Measurements from ENCODE around the gene WDR88. TPM values are rescaled to one million over a fixed set of nuclear protein-coding genes. Genes with fewer than 3 reads are reported as not detected.

The WDR88 gene
- total RNA-seq, 1 donor from 2014 or later, result not detected

GRCh38 chr19:33205531-33206260 lies 73.8 kb downstream of the WDR88 start:
- no peak overlapping the region for H2AFZ ChIP-seq (ENCODE audit: low read depth, low read length)
- no peaks in the 10 kb centered on the region for H3K36me3 Mint-ChIP-seq (ENCODE audit: low read depth, unreplicated experiment)
- no peak for FAIRE-seq

GRCh38 chr19:33206261-33207039 lies 74.5 kb downstream of the WDR88 start:
- no peaks in the 10 kb centered on the region for H3K9me3 Mint-ChIP-seq (ENCODE audit: unreplicated experiment)
- H3K36me3 ChIP-seq (ENCODE audit: insufficient read depth, low read length), result no peaks in the 10 kb centered on the region
- H3K4me3 Mint-ChIP-seq (ENCODE audit: unreplicated experiment), result no peak overlapping the region
- H3K79me2 ChIP-seq (ENCODE audit: insufficient read depth, low read length), result no peaks in the 10 kb centered on the region
- no peak overlapping the region for H3K9ac ChIP-seq (ENCODE audit: low read length)
- TF ChIP-seq, protein P1, sequence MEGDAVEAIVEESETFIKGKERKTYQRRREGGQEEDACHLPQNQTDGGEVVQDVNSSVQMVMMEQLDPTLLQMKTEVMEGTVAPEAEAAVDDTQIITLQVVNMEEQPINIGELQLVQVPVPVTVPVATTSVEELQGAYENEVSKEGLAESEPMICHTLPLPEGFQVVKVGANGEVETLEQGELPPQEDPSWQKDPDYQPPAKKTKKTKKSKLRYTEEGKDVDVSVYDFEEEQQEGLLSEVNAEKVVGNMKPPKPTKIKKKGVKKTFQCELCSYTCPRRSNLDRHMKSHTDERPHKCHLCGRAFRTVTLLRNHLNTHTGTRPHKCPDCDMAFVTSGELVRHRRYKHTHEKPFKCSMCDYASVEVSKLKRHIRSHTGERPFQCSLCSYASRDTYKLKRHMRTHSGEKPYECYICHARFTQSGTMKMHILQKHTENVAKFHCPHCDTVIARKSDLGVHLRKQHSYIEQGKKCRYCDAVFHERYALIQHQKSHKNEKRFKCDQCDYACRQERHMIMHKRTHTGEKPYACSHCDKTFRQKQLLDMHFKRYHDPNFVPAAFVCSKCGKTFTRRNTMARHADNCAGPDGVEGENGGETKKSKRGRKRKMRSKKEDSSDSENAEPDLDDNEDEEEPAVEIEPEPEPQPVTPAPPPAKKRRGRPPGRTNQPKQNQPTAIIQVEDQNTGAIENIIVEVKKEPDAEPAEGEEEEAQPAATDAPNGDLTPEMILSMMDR (IDR thresholded peaks at IDR 0.05; ENCODE audit: insufficient read depth, low read depth, low read length), result no peak
- no peak for TF ChIP-seq EZH2 (IDR thresholded peaks at IDR 0.05; ENCODE audit: insufficient read depth, low read length)
- no peak overlapping the region for H3K4me2 ChIP-seq (ENCODE audit: low read length)
- H3K9me3 ChIP-seq (ENCODE audit: insufficient read depth, low read depth, low read length), result no peaks in the 10 kb centered on the region
- no peaks in the 10 kb centered on the region for H3K4me1 ChIP-seq (ENCODE audit: insufficient read depth, low read length)
- DNase-seq (ENCODE audit: low read depth) (no peak), FAIRE-seq (no peak)
- no peak overlapping the region for H2AFZ ChIP-seq (ENCODE audit: low read depth, low read length)
- H3K27me3 Mint-ChIP-seq (ENCODE audit: low read depth, unreplicated experiment), result peaks cover 4% of the 10 kb centered on the region
- no peak overlapping the region for H3K27ac Mint-ChIP-seq (ENCODE audit: unreplicated experiment)
- H4K20me1 ChIP-seq (ENCODE audit: insufficient read depth, low read length), result peaks cover 12% of the 10 kb centered on the region
- no peak overlapping the region for H3K27ac ChIP-seq (ENCODE audit: low read depth, low read length)
- no peaks in the 10 kb centered on the region for H3K4me1 Mint-ChIP-seq (ENCODE audit: low read depth, unreplicated experiment)
- H3K36me3 Mint-ChIP-seq (ENCODE audit: low read depth, unreplicated experiment), result peaks cover 2% of the 10 kb centered on the region
- no peaks in the 10 kb centered on the region for H3K27me3 ChIP-seq (ENCODE audit: insufficient read depth, low read length)
- no peak overlapping the region for H3K4me3 ChIP-seq (ENCODE audit: insufficient read depth, low read depth, low read length)

More at GRCh38 chr19:33205531-33206260, 73.8 kb downstream of the WDR88 start:
- Mint-ChIP-seq H3K27ac (ENCODE audit: unreplicated experiment) (no peak overlapping the region), H3K27me3 (ENCODE audit: low read depth, unreplicated experiment) (peaks cover 4% of the 10 kb centered on the region), H3K4me3 (ENCODE audit: unreplicated experiment) (no peak overlapping the region), H3K9me3 (ENCODE audit: unreplicated experiment) (no peaks in the 10 kb centered on the region), H3K4me1 (ENCODE audit: low read depth, unreplicated experiment) (no peaks in the 10 kb centered on the region)
- H3K9me3 ChIP-seq (ENCODE audit: insufficient read depth, low read depth, low read length), result no peaks in the 10 kb centered on the region
- no peaks in the 10 kb centered on the region for H3K36me3 ChIP-seq (ENCODE audit: insufficient read depth, low read length)
- DNase-seq (ENCODE audit: low read depth), result no peak
- no peaks in the 10 kb centered on the region for H3K27me3 ChIP-seq (ENCODE audit: insufficient read depth, low read length)
- no peaks in the 10 kb centered on the region for H3K4me1 ChIP-seq (ENCODE audit: insufficient read depth, low read length)
- H4K20me1 ChIP-seq (ENCODE audit: insufficient read depth, low read length), result peaks cover 12% of the 10 kb centered on the region
- TF ChIP-seq EZH2 (IDR thresholded peaks at IDR 0.05; ENCODE audit: insufficient read depth, low read length), result no peak
- TF ChIP-seq, protein P1 (IDR thresholded peaks at IDR 0.05; ENCODE audit: insufficient read depth, low read depth, low read length), result no peak
- no peak overlapping the region for H3K4me2 ChIP-seq (ENCODE audit: low read length)
- no peak overlapping the region for H3K4me3 ChIP-seq (ENCODE audit: insufficient read depth, low read depth, low read length)
- no peak overlapping the region for H3K27ac ChIP-seq (ENCODE audit: low read depth, low read length)
- no peaks in the 10 kb centered on the region for H3K79me2 ChIP-seq (ENCODE audit: insufficient read depth, low read length)
- no peak overlapping the region for H3K9ac ChIP-seq (ENCODE audit: low read length)

Data from astrocyte (in vitro differentiated cells and primary cell).